HUES6 (cell line): ENCODE results near the gene SPINT1.
A peak's percentile ranks its signal among the peaks of the same experiment; 100 is the strongest.

Experiments used
- H3K27ac ChIP-seq: 2 replicates; pipeline ENCODE4 v1.7.0; 2013; ENCODE audit warnings: low read depth, mild to moderate bottlenecking, low read length, inconsistent platforms
- H3K27me3 ChIP-seq: 2 replicates; pipeline ENCODE4 v1.6.1; 2013; ENCODE audit warnings: low read length; ENCODE audit not compliant: control insufficient read depth, insufficient read depth
- H3K36me3 ChIP-seq: 2 replicates; pipeline ENCODE4 v1.6.1; 2013; ENCODE audit warnings: low read length; ENCODE audit not compliant: control insufficient read depth, insufficient read depth
- H3K4me1 ChIP-seq: 2 replicates; pipeline ENCODE4 v1.6.1; 2013; ENCODE audit warnings: low read length; ENCODE audit not compliant: control insufficient read depth, insufficient read depth
- H3K4me3 ChIP-seq: 2 replicates; pipeline ENCODE4 v1.5.1; 2013; ENCODE audit warnings: low read depth, low read length
- H3K9ac ChIP-seq: one replicate; pipeline ENCODE4 v1.6.1; 2013; ENCODE audit warnings: mild to moderate bottlenecking, low read length
- H3K9me3 ChIP-seq: 2 replicates; pipeline ENCODE4 v1.6.1; 2013; ENCODE audit warnings: low read depth, low read length; ENCODE audit not compliant: control insufficient read depth, insufficient read depth

SPINT1 gene

GRCh38 chr15:40847223-40847961 is 3.5 kb downstream of the SPINT1 start:
- Histone ChIP-seq H3K36me3 (peaks cover 29% of the 10 kb centered on the region), H3K4me1 (peaks cover 33% of the 10 kb centered on the region), H3K4me3 (peak overlapping the region; percentile 39), H3K27me3 (peaks cover 22% of the 10 kb centered on the region; the same call in 1 of the 2 replicates), H3K9ac (no peak overlapping the region), H3K9me3 (no peaks in the 10 kb centered on the region), H3K27ac (peak overlapping the region; percentile 9; the same call in 1 of the 2 replicates)

GRCh38 chr15:40850576-40851112 is 6.8 kb downstream of the SPINT1 start:
- Histone ChIP-seq H3K9me3 (no peaks in the 10 kb centered on the region), H3K9ac (no peak overlapping the region), H3K36me3 (peaks cover 57% of the 10 kb centered on the region), H3K4me3 (no peak overlapping the region), H3K27ac (no peak overlapping the region), H3K27me3 (no peaks in the 10 kb centered on the region), H3K4me1 (peaks cover 22% of the 10 kb centered on the region)

- peaks cover 63% of the 10 kb centered on the region for H3K36me3 ChIP-seq
- H3K27me3 ChIP-seq, result no peaks in the 10 kb centered on the region
- H3K27ac ChIP-seq, result no peak overlapping the region
- H3K9ac ChIP-seq, result no peak overlapping the region
- peaks cover 3% of the 10 kb centered on the region; the same call in 1 of the 2 replicates for H3K4me1 ChIP-seq
- H3K9me3 ChIP-seq, result no peaks in the 10 kb centered on the region
- no peak overlapping the region for H3K4me3 ChIP-seq
These were observed 8.7 kb downstream of the SPINT1 start for GRCh38 chr15:40852529-40852928.

GRCh38 chr15:40853241-40853890 is 9.5 kb downstream of the SPINT1 start:
- no peak overlapping the region for H3K4me3 ChIP-seq
- H3K9ac ChIP-seq, result no peak overlapping the region
- no peak overlapping the region for H3K27ac ChIP-seq
- no peaks in the 10 kb centered on the region for H3K4me1 ChIP-seq
- no peaks in the 10 kb centered on the region for H3K9me3 ChIP-seq
- no peaks in the 10 kb centered on the region for H3K27me3 ChIP-seq
- H3K36me3 ChIP-seq, result peaks cover 63% of the 10 kb centered on the region

GRCh38 chr15:40854161-40854560 is 10.3 kb downstream of the SPINT1 start:
- Histone ChIP-seq H3K9me3 (no peaks in the 10 kb centered on the region), H3K4me3 (no peak overlapping the region), H3K36me3 (peaks cover 61% of the 10 kb centered on the region), H3K27ac (no peak overlapping the region), H3K27me3 (no peaks in the 10 kb centered on the region), H3K4me1 (no peaks in the 10 kb centered on the region), H3K9ac (no peak overlapping the region)

- H3K27me3 ChIP-seq, result no peaks in the 10 kb centered on the region
- no peak overlapping the region for H3K9ac ChIP-seq
- no peaks in the 10 kb centered on the region for H3K4me1 ChIP-seq
- H3K36me3 ChIP-seq, result peaks cover 55% of the 10 kb centered on the region
- H3K4me3 ChIP-seq, result no peak overlapping the region
- no peak overlapping the region for H3K27ac ChIP-seq
- no peaks in the 10 kb centered on the region for H3K9me3 ChIP-seq
These were observed 11.9 kb downstream of the SPINT1 start for GRCh38 chr15:40855706-40856234.

- Histone ChIP-seq H3K27me3 (no peaks in the 10 kb centered on the region), H3K9ac (no peak overlapping the region), H3K27ac (no peak overlapping the region), H3K4me1 (no peaks in the 10 kb centered on the region), H3K4me3 (no peak overlapping the region), H3K9me3 (no peaks in the 10 kb centered on the region), H3K36me3 (peaks cover 49% of the 10 kb centered on the region)
These were observed 12.9 kb downstream of the SPINT1 start for GRCh38 chr15:40856746-40857145.

GRCh38 chr15:40857601-40858341 is 13.9 kb downstream of the SPINT1 start:
- Histone ChIP-seq H3K4me3 (no peak overlapping the region), H3K27me3 (no peaks in the 10 kb centered on the region), H3K27ac (no peak overlapping the region), H3K9ac (no peak overlapping the region), H3K4me1 (no peaks in the 10 kb centered on the region; the same call in 1 of the 2 replicates), H3K9me3 (no peaks in the 10 kb centered on the region), H3K36me3 (peaks cover 43% of the 10 kb centered on the region)

- Histone ChIP-seq H3K27ac (no peak overlapping the region), H3K4me1 (no peaks in the 10 kb centered on the region; the same call in 1 of the 2 replicates), H3K9ac (no peak overlapping the region), H3K27me3 (no peaks in the 10 kb centered on the region), H3K9me3 (no peaks in the 10 kb centered on the region), H3K4me3 (no peak overlapping the region), H3K36me3 (peaks cover 34% of the 10 kb centered on the region)
These were observed 14.9 kb downstream of the SPINT1 start for GRCh38 chr15:40858706-40859105.

GRCh38 chr15:40859206-40859851 is 15.5 kb downstream of the SPINT1 start:
- H3K9me3 ChIP-seq, result no peaks in the 10 kb centered on the region
- H3K4me1 ChIP-seq, result no peaks in the 10 kb centered on the region; the same call in 1 of the 2 replicates
- H3K9ac ChIP-seq, result no peak overlapping the region
- H3K4me3 ChIP-seq, result no peak overlapping the region
- peaks cover 29% of the 10 kb centered on the region for H3K36me3 ChIP-seq
- H3K27ac ChIP-seq, result no peak overlapping the region
- no peaks in the 10 kb centered on the region for H3K27me3 ChIP-seq
